Muscle of leg (tissue), 11 donors: ENCODE data around the gene CEP131. TPM values are rescaled to one million over a fixed set of nuclear protein-coding genes. Genes with fewer than 3 reads are reported as not detected.

ENCODE experiments used
- DNase-seq: peaks from one replicate; pipeline ENCODE4 v3.0.0; 2013
- H3K27ac ChIP-seq: one replicate; pipeline ENCODE4 v1.5.1; 2013; ENCODE audit warnings: mild to moderate bottlenecking, low read length, control low read depth
- H3K27me3 ChIP-seq: one replicate; pipeline ENCODE4 v1.6.1; 2013; ENCODE audit warnings: low read length; ENCODE audit not compliant: control insufficient read depth, insufficient read depth
- H3K36me3 ChIP-seq: one replicate; pipeline ENCODE4 v1.6.1; 2013; ENCODE audit warnings: low read length; ENCODE audit not compliant: control insufficient read depth, insufficient read depth
- H3K4me1 ChIP-seq: one replicate; pipeline ENCODE4 v1.6.1; 2013; ENCODE audit warnings: low read length; ENCODE audit not compliant: control insufficient read depth, insufficient read depth
- H3K4me3 ChIP-seq: one replicate; pipeline ENCODE4 v1.5.1; 2013; ENCODE audit warnings: low read length, control low read depth
- H3K9me3 ChIP-seq: replicated peaks from 2 replicates; pipeline ENCODE4 v1.6.1; 2013; ENCODE audit warnings: low read depth, low read length; ENCODE audit not compliant: control insufficient read depth
- WGBS: methylation state at CpG from one replicate; pipeline ENCODE4 v1.1.5; 2013; ENCODE audit warnings: missing lambda C conversion rate; ENCODE audit not compliant: insufficient coverage; 5-methylcytosine and 5-hydroxymethylcytosine counted together
- polyA plus RNA-seq, 8 donors: library from polyadenylated mRNA; unstranded; fragments of 120-200 nt; gene quantifications; one replicate each; pipeline versions ENCODE4 v1.2.1 to v1.2.3, GENCODE V29; 2013; ENCODE audit warnings: inconsistent platforms in 1 of 8, low replicate concordance in 1 of 8; ENCODE audit not compliant: insufficient read length in 8 of 8, insufficient read depth in 1 of 8
- total RNA-seq: library from RNA; stranded (reverse); fragments of 120-200 nt; gene quantifications from one replicate; pipeline ENCODE4 v1.2.4, GENCODE V29; 2013

The CEP131 gene
- total and polyA plus RNA-seq, 9 donors, result 8.3 to 16.4 (median 13.5) TPM

DNA sequence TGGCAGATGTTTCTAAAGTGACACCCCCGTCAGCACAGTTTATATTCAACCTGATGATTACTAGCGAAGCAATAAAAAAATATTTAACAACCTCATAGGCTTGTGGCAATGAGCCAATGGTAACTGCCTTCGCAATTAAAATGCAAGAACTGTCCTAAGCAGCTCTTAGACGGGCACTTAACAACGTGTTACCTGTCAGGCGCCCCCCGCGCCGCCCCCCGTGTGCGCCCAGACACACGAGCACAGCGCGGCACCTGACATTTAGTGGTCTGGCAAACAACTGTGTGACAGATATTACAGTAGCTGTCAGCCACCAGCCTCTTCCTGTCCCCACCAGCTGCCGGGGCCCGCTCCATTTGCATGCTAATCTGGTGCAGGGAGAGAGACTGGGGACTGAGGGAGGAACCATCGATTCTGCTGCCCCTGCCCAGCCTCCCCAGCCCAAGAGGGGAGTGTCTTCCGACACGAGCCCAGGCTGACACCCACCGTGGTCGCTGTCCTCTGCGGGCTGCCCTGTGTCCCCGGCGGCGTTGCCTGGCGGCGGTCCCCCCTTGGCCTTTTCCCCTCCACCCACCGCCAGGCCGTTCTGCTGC lies 29.0 kb upstream of the CEP131 start:
- Histone ChIP-seq H3K4me1 (peaks cover 60% of the 10 kb centered on the region), H3K9me3 (no peaks in the 10 kb centered on the region), H3K27ac (peak overlapping the region; percentile 81), H3K4me3 (no peak overlapping the region), H3K27me3 (no peaks in the 10 kb centered on the region), H3K36me3 (peaks cover 28% of the 10 kb centered on the region)
- 67% methylated on average over 22 of the region's 29 CpGs for WGBS
- DNase-seq, result peak; percentile 56

DNA sequence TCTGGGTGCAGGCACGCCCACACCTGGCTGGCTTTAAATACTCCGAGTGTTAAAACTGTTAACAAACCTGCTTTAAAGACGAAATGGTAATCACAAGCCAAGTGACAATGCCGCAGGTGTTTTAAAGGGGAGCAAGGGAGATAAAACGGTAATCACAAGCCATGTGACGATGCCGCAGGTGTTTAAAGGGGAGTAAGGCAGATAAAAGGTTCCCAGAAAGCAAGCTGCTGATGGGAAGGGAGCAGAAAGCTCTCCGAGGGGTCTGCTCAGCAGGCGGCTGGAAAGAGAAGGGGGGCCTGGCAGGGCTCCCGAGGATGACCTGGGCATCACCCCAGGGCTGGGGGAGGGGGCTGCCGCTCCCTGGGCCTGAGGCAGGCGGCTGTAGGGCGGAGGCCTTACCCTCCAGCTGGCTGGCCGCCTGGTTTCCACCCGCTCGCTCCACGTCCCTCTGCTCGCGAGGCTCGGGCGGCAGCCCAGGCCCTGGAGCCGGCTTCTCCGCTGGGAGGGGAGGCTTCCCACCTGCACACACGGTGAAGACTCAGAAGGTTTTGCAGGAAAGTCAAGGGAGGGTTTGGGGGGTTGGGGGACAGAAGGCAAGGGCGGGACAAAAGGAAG lies 28.4 kb upstream of the CEP131 start:
- peak; percentile 54 for DNase-seq

DNA sequence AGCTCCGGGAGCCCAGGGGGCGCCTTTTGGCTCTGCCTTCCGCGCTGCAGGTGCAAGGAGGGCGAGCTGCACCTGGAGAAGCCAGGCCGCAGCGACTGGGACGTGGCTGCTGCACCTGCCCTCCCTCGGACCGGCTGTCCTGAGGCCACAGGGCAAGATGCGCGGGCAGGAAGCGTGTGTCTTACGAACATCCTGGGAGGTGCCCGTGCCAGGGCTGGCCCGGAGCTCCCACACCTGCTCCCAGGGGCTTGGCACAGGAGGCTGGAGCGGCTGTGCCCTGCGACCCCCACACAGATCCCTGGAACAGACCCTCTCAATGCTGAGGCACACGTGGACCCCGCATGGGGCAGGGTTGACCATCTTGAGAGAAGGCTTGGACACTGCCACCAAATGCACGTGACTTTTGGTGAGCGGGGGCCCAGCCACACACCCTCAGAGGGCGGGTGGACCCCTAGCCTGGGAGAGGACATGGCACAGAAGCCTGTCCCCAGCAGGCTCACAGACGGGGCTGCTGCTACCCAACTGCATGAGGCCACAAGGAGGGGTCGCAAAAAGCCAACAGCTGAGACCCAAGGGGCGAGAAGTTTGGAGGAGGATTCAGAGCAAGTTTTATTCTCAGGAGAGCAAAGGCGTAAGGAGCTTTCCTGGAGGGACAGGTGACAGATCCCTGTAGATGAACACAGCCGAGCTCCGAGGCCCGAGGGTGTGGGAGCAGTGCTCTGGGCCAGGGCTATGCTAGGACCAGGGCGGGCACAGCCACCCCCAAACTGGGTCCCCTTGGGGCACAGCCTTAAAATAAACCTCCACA lies 27.7 kb upstream of the CEP131 start:
- H3K4me1 ChIP-seq, result peaks cover 47% of the 10 kb centered on the region
- WGBS, result 87% methylated on average over 29 of the region's 31 CpGs
- H3K27ac ChIP-seq, result no peak overlapping the region
- no peak overlapping the region for H3K4me3 ChIP-seq
- peaks cover 28% of the 10 kb centered on the region for H3K36me3 ChIP-seq
- no peaks in the 10 kb centered on the region for H3K9me3 ChIP-seq
- H3K27me3 ChIP-seq, result no peaks in the 10 kb centered on the region
- no peak for DNase-seq

More for the DNA sequence above, 28.4 kb upstream of the CEP131 start:
- 53% methylated on average over 23 of the region's 25 CpGs for WGBS
- Histone ChIP-seq H3K36me3 (peaks cover 28% of the 10 kb centered on the region), H3K27me3 (no peaks in the 10 kb centered on the region), H3K4me1 (peaks cover 54% of the 10 kb centered on the region), H3K27ac (peak overlapping the region; percentile 81), H3K4me3 (no peak overlapping the region), H3K9me3 (no peaks in the 10 kb centered on the region)

DNA sequence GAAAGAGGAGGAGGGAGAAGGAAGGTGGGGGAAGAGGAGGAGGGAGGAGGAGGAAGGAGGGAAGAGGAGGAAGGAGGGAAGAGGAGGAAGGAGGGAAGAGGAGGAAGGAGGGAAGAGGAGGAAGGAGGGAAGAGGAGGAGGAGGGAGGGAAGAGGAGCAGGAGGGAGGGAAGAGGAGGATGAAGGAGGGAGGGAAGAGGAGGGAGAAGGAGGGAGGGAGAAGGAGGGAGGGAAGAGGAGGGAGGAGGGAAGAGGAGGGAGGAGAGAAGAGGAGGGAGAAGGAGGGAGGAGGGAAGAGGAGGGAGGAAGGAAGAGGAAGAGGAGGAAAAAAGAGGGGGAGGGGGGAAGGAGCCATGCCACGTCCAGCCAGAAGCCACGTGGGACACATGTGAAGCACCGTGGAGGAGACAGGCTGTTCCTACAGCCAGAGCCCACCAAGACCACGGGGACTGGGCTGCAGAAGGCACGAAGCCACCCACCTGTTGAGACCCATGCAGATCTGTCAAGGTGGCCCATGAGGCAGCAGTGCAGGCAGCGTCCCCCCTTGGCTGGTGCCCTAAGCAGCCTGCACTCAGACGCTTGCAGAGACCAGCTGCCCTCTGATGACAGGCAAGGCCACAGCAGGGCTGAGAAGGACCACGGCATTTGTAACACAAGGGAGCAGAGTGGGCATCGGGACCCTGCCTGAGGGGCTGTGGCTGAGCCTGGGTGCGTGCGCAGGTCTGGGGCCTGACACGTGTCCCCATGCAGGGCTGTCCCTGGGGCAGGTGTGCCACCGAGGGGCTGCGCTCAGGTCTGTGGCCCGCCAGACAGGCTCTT lies 26.7 kb upstream of the CEP131 start:
- Histone ChIP-seq H3K4me1 (peaks cover 36% of the 10 kb centered on the region), H3K27me3 (no peaks in the 10 kb centered on the region), H3K27ac (no peak overlapping the region), H3K36me3 (peaks cover 28% of the 10 kb centered on the region), H3K9me3 (no peaks in the 10 kb centered on the region), H3K4me3 (no peak overlapping the region)
- peak; percentile 58 for DNase-seq
- WGBS, result 81% methylated on average over 15 of the region's 15 CpGs

DNA sequence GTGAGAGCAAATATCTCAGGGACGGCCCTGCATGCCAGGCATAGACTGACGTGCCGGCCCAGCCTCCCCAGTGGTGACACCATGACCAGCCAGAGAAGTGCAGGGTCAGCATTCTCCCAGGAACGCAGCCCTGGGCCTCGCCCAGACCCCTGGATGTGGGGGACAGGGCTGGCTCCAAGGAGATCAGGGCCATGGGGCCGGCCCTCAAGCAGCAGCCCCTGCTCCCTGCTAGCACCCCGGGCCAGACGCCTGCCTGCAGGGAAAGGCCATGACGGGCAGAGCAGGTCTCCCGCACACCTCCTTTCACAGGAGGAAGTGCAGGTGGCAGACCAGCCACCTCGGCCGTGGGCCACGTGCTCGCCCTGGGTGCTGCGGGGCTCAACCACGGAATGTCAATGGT lies 25.9 kb upstream of the CEP131 start:
- Histone ChIP-seq H3K9me3 (no peaks in the 10 kb centered on the region), H3K27ac (no peak overlapping the region), H3K27me3 (no peaks in the 10 kb centered on the region), H3K4me1 (peaks cover 30% of the 10 kb centered on the region), H3K4me3 (no peak overlapping the region), H3K36me3 (peaks cover 28% of the 10 kb centered on the region)
- DNase-seq, result no peak
- 84% methylated on average over 16 of the region's 16 CpGs for WGBS

DNA sequence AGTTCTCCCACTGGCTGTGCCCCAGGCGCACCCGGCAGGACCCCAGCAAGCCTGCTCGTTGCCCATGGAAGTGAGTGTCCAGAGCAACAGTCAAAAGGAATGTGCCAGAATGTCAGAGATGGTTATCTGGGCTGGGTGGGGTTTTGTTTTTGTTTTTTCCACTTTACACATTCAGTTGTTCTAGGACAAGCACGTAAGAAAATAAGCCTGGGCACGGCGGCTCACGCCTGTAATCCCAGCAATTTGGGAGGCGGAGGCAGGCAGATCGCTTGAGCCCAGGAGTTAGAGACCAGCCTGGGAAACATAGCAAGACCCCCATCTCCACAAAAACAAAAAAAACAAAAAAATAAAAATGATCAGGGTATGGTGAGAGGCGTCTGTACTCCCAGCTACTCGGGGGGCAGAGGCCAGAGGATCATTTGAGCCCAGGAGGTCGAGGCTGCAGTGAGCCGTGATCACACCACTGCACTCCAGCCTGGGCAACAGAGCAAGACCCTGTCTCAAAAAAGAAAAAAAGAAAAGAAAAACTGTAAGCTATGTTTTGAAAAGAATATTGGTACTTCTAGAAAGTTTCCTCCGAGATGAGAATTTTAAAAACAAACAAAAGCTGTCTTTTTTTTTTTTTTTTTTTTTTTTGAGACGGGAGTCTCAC lies 24.7 kb upstream of the CEP131 start:
- Histone ChIP-seq H3K4me3 (no peak overlapping the region), H3K4me1 (peaks cover 21% of the 10 kb centered on the region), H3K36me3 (peaks cover 28% of the 10 kb centered on the region), H3K27me3 (no peaks in the 10 kb centered on the region), H3K9me3 (no peaks in the 10 kb centered on the region), H3K27ac (no peak overlapping the region)
- 86% methylated on average over 4 of the region's 15 CpGs for WGBS
- DNase-seq, result no peak

DNA sequence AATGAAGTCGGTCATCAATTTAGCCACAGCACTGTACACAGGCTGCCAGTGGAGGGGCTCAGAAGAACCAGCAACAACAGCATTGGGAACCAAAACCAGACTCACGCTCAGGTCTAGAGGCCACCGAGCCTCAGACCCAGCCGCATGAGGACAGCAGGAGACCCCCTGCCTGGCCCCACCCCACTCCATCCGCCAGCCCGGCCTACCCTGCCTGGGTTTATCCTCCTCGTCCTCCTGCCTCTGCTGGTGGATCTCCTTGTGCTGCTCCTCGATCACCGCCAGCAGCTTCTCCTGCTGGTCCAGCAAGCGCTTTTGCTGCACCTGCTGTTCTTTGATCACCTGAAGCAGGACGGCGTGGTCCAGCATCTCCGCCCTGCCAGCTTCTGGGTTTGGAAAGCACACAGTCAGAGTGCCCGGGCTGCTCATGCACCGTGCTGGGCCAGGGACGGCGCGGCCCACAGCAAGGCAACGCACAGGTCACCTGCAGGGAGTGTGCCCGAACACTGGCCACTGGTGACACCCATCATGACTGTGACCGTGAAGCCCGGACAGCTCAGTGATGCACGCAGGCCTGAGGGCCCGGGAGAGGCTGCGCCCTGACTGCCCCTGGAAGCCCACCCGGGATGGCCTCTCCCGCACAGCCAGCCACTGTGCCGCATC lies 24.0 kb upstream of the CEP131 start:
- WGBS, result 88% methylated on average over 28 of the region's 28 CpGs
- Histone ChIP-seq H3K9me3 (no peaks in the 10 kb centered on the region), H3K36me3 (peaks cover 24% of the 10 kb centered on the region)

DNA sequence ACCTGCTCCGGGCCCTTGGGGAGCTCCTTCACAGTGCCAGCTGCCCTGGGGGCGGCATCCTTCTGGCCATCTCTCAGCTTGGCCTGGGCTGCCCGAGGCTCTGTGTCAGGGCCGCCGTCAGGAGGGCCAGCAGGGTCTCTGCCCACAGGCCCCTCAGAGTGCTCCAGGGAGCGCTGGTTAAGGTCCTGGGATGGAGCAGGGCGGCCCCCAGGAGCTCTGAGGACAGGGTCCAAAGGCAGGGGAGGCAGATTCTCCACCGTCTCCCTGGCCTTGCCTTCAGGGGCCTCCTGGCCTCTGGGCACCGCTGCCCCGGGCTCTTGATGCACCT lies 23.5 kb upstream of the CEP131 start:
- Histone ChIP-seq H3K27me3 (no peaks in the 10 kb centered on the region), H3K36me3 (peaks cover 25% of the 10 kb centered on the region), H3K27ac (no peak overlapping the region), H3K9me3 (no peaks in the 10 kb centered on the region), H3K4me1 (peaks cover 10% of the 10 kb centered on the region), H3K4me3 (no peak overlapping the region)
- no peak for DNase-seq
- WGBS, result 82% methylated on average over 8 of the region's 10 CpGs

More for the DNA sequence above, 24.0 kb upstream of the CEP131 start:
- no peak overlapping the region for H3K27ac ChIP-seq
- H3K27me3 ChIP-seq, result no peaks in the 10 kb centered on the region
- no peak overlapping the region for H3K4me3 ChIP-seq
- DNase-seq, result no peak
- peaks cover 15% of the 10 kb centered on the region for H3K4me1 ChIP-seq

DNA sequence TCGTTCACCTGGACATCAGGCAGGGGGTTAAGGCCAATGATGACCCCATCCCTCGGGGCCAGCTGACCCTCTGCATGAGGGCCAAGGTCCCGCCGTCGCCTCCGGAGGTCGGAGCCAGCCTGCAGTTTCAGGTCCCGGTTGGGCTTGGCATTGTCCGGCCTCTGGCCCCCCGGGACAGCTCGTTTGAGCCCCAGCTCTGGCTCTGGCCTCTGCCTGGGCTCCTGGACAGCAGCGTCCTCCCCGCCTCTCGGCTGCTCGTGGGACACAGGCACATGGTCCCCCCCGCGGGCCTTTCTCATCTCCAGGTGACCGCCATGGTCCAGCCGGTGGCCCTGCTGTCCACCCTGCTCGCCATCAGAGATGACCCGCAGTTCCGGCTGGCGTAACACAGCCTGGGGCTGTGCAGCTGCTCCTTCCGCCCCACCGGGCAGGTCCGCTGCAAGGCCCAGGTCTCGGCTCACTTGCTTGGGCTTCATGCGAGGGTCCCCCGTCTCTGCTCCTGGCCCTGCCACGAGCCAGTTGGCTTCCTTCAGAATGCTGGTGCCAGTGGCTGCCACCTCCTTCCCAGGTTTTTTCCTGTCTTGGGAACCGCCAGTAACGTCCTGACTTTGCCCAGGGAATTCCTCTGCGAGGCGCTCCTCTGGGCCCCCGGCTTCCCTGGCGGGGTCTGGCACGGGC lies 23.0 kb upstream of the CEP131 start:
- no peak overlapping the region for H3K27ac ChIP-seq
- DNase-seq, result no peak
- peaks cover 7% of the 10 kb centered on the region for H3K4me1 ChIP-seq
- H3K9me3 ChIP-seq, result no peaks in the 10 kb centered on the region
- H3K27me3 ChIP-seq, result no peaks in the 10 kb centered on the region
- peaks cover 25% of the 10 kb centered on the region for H3K36me3 ChIP-seq
- 71% methylated on average over 37 of the region's 37 CpGs for WGBS
- H3K4me3 ChIP-seq, result no peak overlapping the region
